Activated T-helper 1 cell treated with anti-CD3 and anti-CD28 coated beads, Interleukin-12 subunit alpha, Interleukin-12 subunit beta, Interleukin-2, Interleukin-4 antibody, amounts not matched to agents 30 ng/mL and 10 ng/mL and 1 ng/mL, durations not matched to agents 14 hours and 24 hours and 36 hours (primary cell): ENCODE data around the gene DCDC2C. TPM values are rescaled to one million over a fixed set of nuclear protein-coding genes. Genes with fewer than 3 reads are reported as not detected.

Source experiments
- DNase-seq: peaks from one replicate; pipeline ENCODE4 v3.0.0; 2021; ENCODE audit warnings: low spot score
- H3K27ac Mint-ChIP-seq: one replicate; pipeline ENCODE4 v1.8.0; 2021; ENCODE audit warnings: mild to moderate bottlenecking, mixed read lengths
- H3K27me3 Mint-ChIP-seq: one replicate; pipeline ENCODE4 v1.8.0; 2022; ENCODE audit warnings: mild to moderate bottlenecking, moderate library complexity, mixed read lengths; ENCODE audit not compliant: insufficient read depth
- H3K36me3 Mint-ChIP-seq: one replicate; pipeline ENCODE4 v1.8.0; 2021; ENCODE audit warnings: low read depth, mixed read lengths
- H3K4me1 Mint-ChIP-seq: one replicate; pipeline ENCODE4 v1.8.0; 2021; ENCODE audit warnings: low read depth, mixed read lengths
- H3K4me3 Mint-ChIP-seq: one replicate; pipeline ENCODE4 v1.8.0; 2021; ENCODE audit warnings: mild to moderate bottlenecking, moderate library complexity, mixed read lengths
- H3K9me3 Mint-ChIP-seq: one replicate; pipeline ENCODE4 v1.8.0; 2021; ENCODE audit warnings: mixed read lengths
- intact Hi-C: fragments of 100-400 bp; cut with micrococcal nuclease; formaldehyde crosslinking; loops from one replicate; pipeline ENCODE4 v1.15.1; 2024
- total RNA-seq: library from RNA; stranded (reverse); gene quantifications from 2 replicates; pipeline ENCODE4 v1.2.3, GENCODE V29; 2022

The DCDC2C gene
- total RNA-seq, 1 donor from 2014 or later: not detected

GRCh38 chr2:3864943-3865865, 161.8 kb downstream of the DCDC2C start:
- H3K4me3 Mint-ChIP-seq: no peak overlapping the region
- no peaks in the 10 kb centered on the region for H3K36me3 Mint-ChIP-seq
- no peaks in the 10 kb centered on the region for H3K4me1 Mint-ChIP-seq
- no peaks in the 10 kb centered on the region for H3K9me3 Mint-ChIP-seq
- intact Hi-C loops: no loop called here
- H3K27ac Mint-ChIP-seq: no peak overlapping the region
- no peaks in the 10 kb centered on the region for H3K27me3 Mint-ChIP-seq
- DNase-seq: no peak

- intact Hi-C loops: no loop called here
- Mint-ChIP-seq H3K4me3 (no peak overlapping the region), H3K4me1 (no peaks in the 10 kb centered on the region), H3K27me3 (no peaks in the 10 kb centered on the region), H3K36me3 (no peaks in the 10 kb centered on the region), H3K9me3 (no peaks in the 10 kb centered on the region), H3K27ac (no peak overlapping the region)
- no peak for DNase-seq
Observed at GRCh38 chr2:3867469-3867868, 164.1 kb downstream of the DCDC2C start.

GRCh38 chr2:3868012-3868805, 164.8 kb downstream of the DCDC2C start:
- intact Hi-C loops: no loop called here
- Mint-ChIP-seq H3K36me3 (no peaks in the 10 kb centered on the region), H3K27ac (no peak overlapping the region), H3K9me3 (no peaks in the 10 kb centered on the region), H3K4me3 (no peak overlapping the region), H3K4me1 (no peaks in the 10 kb centered on the region), H3K27me3 (no peaks in the 10 kb centered on the region)
- no peak for DNase-seq

GRCh38 chr2:3870222-3870621, 166.8 kb downstream of the DCDC2C start:
- no peak for DNase-seq
- intact Hi-C loops: no loop called here
- no peaks in the 10 kb centered on the region for H3K4me1 Mint-ChIP-seq
- no peaks in the 10 kb centered on the region for H3K27me3 Mint-ChIP-seq
- no peaks in the 10 kb centered on the region for H3K9me3 Mint-ChIP-seq
- H3K4me3 Mint-ChIP-seq: no peak overlapping the region
- H3K27ac Mint-ChIP-seq: no peak overlapping the region
- no peaks in the 10 kb centered on the region for H3K36me3 Mint-ChIP-seq

GRCh38 chr2:3871002-3871401, 167.6 kb downstream of the DCDC2C start:
- H3K27ac Mint-ChIP-seq: no peak overlapping the region
- intact Hi-C loops: no loop called here

GRCh38 chr2:3872451-3872850, 169.1 kb downstream of the DCDC2C start:
- H3K9me3 Mint-ChIP-seq: no peaks in the 10 kb centered on the region
- H3K27ac Mint-ChIP-seq: no peak overlapping the region
- H3K27me3 Mint-ChIP-seq: no peaks in the 10 kb centered on the region
- intact Hi-C loops: no loop called here
- DNase-seq: no peak
- no peaks in the 10 kb centered on the region for H3K4me1 Mint-ChIP-seq
- no peak overlapping the region for H3K4me3 Mint-ChIP-seq
- H3K36me3 Mint-ChIP-seq: no peaks in the 10 kb centered on the region

More at GRCh38 chr2:3871002-3871401, 167.6 kb downstream of the DCDC2C start:
- DNase-seq: no peak
- Mint-ChIP-seq H3K9me3 (no peaks in the 10 kb centered on the region), H3K4me1 (no peaks in the 10 kb centered on the region), H3K36me3 (no peaks in the 10 kb centered on the region), H3K27me3 (no peaks in the 10 kb centered on the region), H3K4me3 (no peak overlapping the region)

- H3K27ac Mint-ChIP-seq: no peak overlapping the region
- intact Hi-C loops: no loop called here
Observed at GRCh38 chr2:3873899-3874298, 170.5 kb downstream of the DCDC2C start.

GRCh38 chr2:3876221-3876620, 172.8 kb downstream of the DCDC2C start:
- intact Hi-C loops: no loop called here
- Mint-ChIP-seq H3K36me3 (no peaks in the 10 kb centered on the region), H3K4me3 (no peak overlapping the region), H3K9me3 (no peaks in the 10 kb centered on the region), H3K27ac (no peak overlapping the region), H3K27me3 (no peaks in the 10 kb centered on the region), H3K4me1 (no peaks in the 10 kb centered on the region)
- DNase-seq: no peak

More at GRCh38 chr2:3873899-3874298, 170.5 kb downstream of the DCDC2C start:
- H3K36me3 Mint-ChIP-seq: no peaks in the 10 kb centered on the region
- H3K27me3 Mint-ChIP-seq: no peaks in the 10 kb centered on the region
- H3K4me3 Mint-ChIP-seq: no peak overlapping the region
- DNase-seq: no peak
- no peaks in the 10 kb centered on the region for H3K9me3 Mint-ChIP-seq
- no peaks in the 10 kb centered on the region for H3K4me1 Mint-ChIP-seq

- H3K4me1 Mint-ChIP-seq: no peaks in the 10 kb centered on the region
- no peaks in the 10 kb centered on the region for H3K27me3 Mint-ChIP-seq
- intact Hi-C loops: no loop called here
- H3K27ac Mint-ChIP-seq: no peak overlapping the region
- no peak overlapping the region for H3K4me3 Mint-ChIP-seq
- H3K9me3 Mint-ChIP-seq: no peaks in the 10 kb centered on the region
- H3K36me3 Mint-ChIP-seq: no peaks in the 10 kb centered on the region
- no peak for DNase-seq
Observed at GRCh38 chr2:3876685-3877084, 173.3 kb downstream of the DCDC2C start.

- H3K4me1 Mint-ChIP-seq: no peaks in the 10 kb centered on the region
- H3K9me3 Mint-ChIP-seq: no peaks in the 10 kb centered on the region
- intact Hi-C loops: no loop called here
- H3K4me3 Mint-ChIP-seq: no peak overlapping the region
- no peak overlapping the region for H3K27ac Mint-ChIP-seq
- no peaks in the 10 kb centered on the region for H3K36me3 Mint-ChIP-seq
- no peak for DNase-seq
- H3K27me3 Mint-ChIP-seq: peaks cover 2% of the 10 kb centered on the region
Observed at GRCh38 chr2:3885629-3886628, 182.6 kb downstream of the DCDC2C start.

GRCh38 chr2:3895021-3895420, 191.6 kb downstream of the DCDC2C start:
- Mint-ChIP-seq H3K36me3 (no peaks in the 10 kb centered on the region), H3K9me3 (no peaks in the 10 kb centered on the region), H3K4me1 (no peaks in the 10 kb centered on the region), H3K27me3 (no peaks in the 10 kb centered on the region), H3K27ac (no peak overlapping the region), H3K4me3 (no peak overlapping the region)
- DNase-seq: no peak
- intact Hi-C loops: no loop called here
